H54 (cell line): ENCODE results near the gene LRRC61.

Experiments
- DNase-seq: peaks from one replicate; pipeline ENCODE4 v3.0.0; 2011; ENCODE audit warnings: low spot score, mixed read lengths; ENCODE audit not compliant: insufficient read length
- FAIRE-seq: peaks from 3 replicates; lab custom pipeline; 2011; peaks lifted over from hg19 to GRCh38; lab: Jason Lieb, UNC
- POLR2A ChIP-seq: IDR thresholded peaks from 2 replicates; pipeline ENCODE4 v1.6.1; 2011; ENCODE audit warnings: low read depth, mild to moderate bottlenecking, low read length

Gene LRRC61

GRCh38 chr7:150373049-150373801 is 50.1 kb downstream of the LRRC61 start:
- DNase-seq (no peak), FAIRE-seq (no peak)
- no peak for TF ChIP-seq POLR2A

GRCh38 chr7:150374026-150374425 is 50.9 kb downstream of the LRRC61 start:
- TF ChIP-seq POLR2A, result no peak
- DNase-seq (no peak), FAIRE-seq (no peak)

GRCh38 chr7:150374472-150374871 is 51.3 kb downstream of the LRRC61 start:
- no peak for DNase-seq
- no peak for TF ChIP-seq POLR2A
- no peak for FAIRE-seq

- no peak for TF ChIP-seq POLR2A
- FAIRE-seq (no peak), DNase-seq (no peak)
Measured at GRCh38 chr7:150375662-150376521, 52.7 kb downstream of the LRRC61 start.

GRCh38 chr7:150376560-150376959 is 53.4 kb downstream of the LRRC61 start:
- DNase-seq (no peak), FAIRE-seq (no peak)
- TF ChIP-seq POLR2A, result no peak

- no peak for DNase-seq
- no peak for TF ChIP-seq POLR2A
- no peak for FAIRE-seq
Measured at GRCh38 chr7:150377196-150377595, 54.0 kb downstream of the LRRC61 start.

GRCh38 chr7:150377635-150378034 is 54.5 kb downstream of the LRRC61 start:
- TF ChIP-seq POLR2A, result no peak
- DNase-seq, result no peak
- FAIRE-seq, result no peak

GRCh38 chr7:150378115-150378852 is 55.1 kb downstream of the LRRC61 start:
- peak; percentile 85 for DNase-seq
- no peak for FAIRE-seq
- TF ChIP-seq POLR2A, result peak; percentile 16; the same call in 1 of the 2 replicates

GRCh38 chr7:150378853-150379440 is 55.8 kb downstream of the LRRC61 start, which contains the start of gene ZNF775:
TSS of gene ZNF775 (plus strand) at chr7:150379330. CDS start at chr7:150388471, 9,141 bp downstream.
- no peak for FAIRE-seq
- TF ChIP-seq POLR2A, result peak; percentile 87
- peak; percentile 99 for DNase-seq

- FAIRE-seq (no peak), DNase-seq (peak; percentile 48)
- TF ChIP-seq POLR2A, result peak; percentile 23; the same call in 1 of the 2 replicates
Measured at GRCh38 chr7:150379441-150380379, 56.6 kb downstream of the LRRC61 start.

- TF ChIP-seq POLR2A, result no peak
- DNase-seq (no peak), FAIRE-seq (no peak)
Measured at GRCh38 chr7:150380463-150380862, 57.3 kb downstream of the LRRC61 start.

GRCh38 chr7:150381096-150381495 is 57.9 kb downstream of the LRRC61 start:
- DNase-seq (no peak), FAIRE-seq (no peak)
- TF ChIP-seq POLR2A, result no peak
